WTC11 (cell line): Measurements from ENCODE around the gene STIP1.

ENCODE experiments used
- CREB1 ChIP-seq: sonication (generic); formaldehyde crosslinking; IDR thresholded peaks from 2 replicates; pipeline ENCODE4 v1.8.0; 2023; ENCODE audit warnings: mild to moderate bottlenecking, missing genetic modification reagents
- CTCF ChIP-seq: fragments of 200-600 bp; IDR thresholded peaks from 2 replicates; pipeline ENCODE4 v1.8.0; 2022; ENCODE audit warnings: antibody characterized with exemption
- ESRRA ChIP-seq: sonication (generic); formaldehyde crosslinking; IDR thresholded peaks from 2 replicates; pipeline ENCODE4 v1.8.1; 2022; ENCODE audit warnings: mild to moderate bottlenecking, missing genetic modification reagents, borderline replicate concordance
- GRHL2 ChIP-seq: fragments of 250-450 bp; sonication (Bioruptor Pico); IDR thresholded peaks from 2 replicates; pipeline ENCODE4 v1.8.0; 2022; ENCODE audit warnings: mild to moderate bottlenecking, moderate library complexity; ENCODE audit not compliant: insufficient replicate concordance, severe bottlenecking
- MAX ChIP-seq: sonication (generic); formaldehyde crosslinking; IDR thresholded peaks from 2 replicates; pipeline ENCODE4 v1.8.0; 2022; ENCODE audit warnings: mild to moderate bottlenecking, missing genetic modification reagents
- NR1H2 ChIP-seq: sonication (generic); formaldehyde crosslinking; IDR thresholded peaks from 2 replicates; pipeline ENCODE4 v1.9.0; 2021; ENCODE audit warnings: mild to moderate bottlenecking, moderate library complexity, missing genetic modification reagents
- NR3C1 ChIP-seq: sonication (generic); formaldehyde crosslinking; conservative IDR thresholded peaks from 2 replicates; pipeline ENCODE4 v1.8.1; 2023; ENCODE audit warnings: low read depth, mild to moderate bottlenecking, missing genetic modification reagents
- ZBTB21 ChIP-seq: sonication (generic); formaldehyde crosslinking; IDR thresholded peaks from 2 replicates; pipeline ENCODE4 v1.8.1; 2023; ENCODE audit warnings: mild to moderate bottlenecking, missing genetic modification reagents, borderline replicate concordance
- ZNF263 ChIP-seq: sonication (generic); formaldehyde crosslinking; IDR thresholded peaks from 2 replicates; pipeline ENCODE4 v1.8.1; 2022; ENCODE audit warnings: low read depth, mild to moderate bottlenecking, moderate library complexity, missing genetic modification reagents
- ZNF425 ChIP-seq: fragments of 250-450 bp; sonication (Bioruptor Pico); conservative IDR thresholded peaks from 2 replicates; pipeline ENCODE4 v1.9.0; 2021; ENCODE audit warnings: mild to moderate bottlenecking
- ZSCAN18 ChIP-seq: fragments of 250-450 bp; sonication (Bioruptor Pico); IDR thresholded peaks from 2 replicates; pipeline ENCODE4 v2.1.2; 2022; ENCODE audit warnings: mild to moderate bottlenecking, moderate library complexity

GRCh38 chr11:64181506-64182411 is 4.2 kb upstream of the STIP1 start:
- TF ChIP-seq GRHL2 (CRISPR knock-in tag) (no peak), CREB1 (CRISPR knock-in tag) (no peak), ZNF425 (CRISPR knock-in tag) (no peak), CTCF (no peak), ESRRA (CRISPR knock-in tag) (no peak), ZNF263 (CRISPR knock-in tag) (no peak), ZSCAN18 (CRISPR knock-in tag) (no peak), MAX (CRISPR knock-in tag) (peak; percentile 81), NR3C1 (CRISPR knock-in tag) (no peak), ZBTB21 (no peak), NR1H2 (CRISPR knock-in tag) (no peak)
